Measurements from ENCODE around the gene JAG2.

JAG2 gene

GRCh38 chr14:105141486-105142281 lies 26.9 kb downstream of the JAG2 start:
- no peak for DNase-seq

- DNase-seq, result no peak
Observed at GRCh38 chr14:105141026-105141425, 27.6 kb downstream of the JAG2 start.

- no peak for DNase-seq
Observed at GRCh38 chr14:105140581-105140980, 28.0 kb downstream of the JAG2 start.

- no peak for DNase-seq
Observed at GRCh38 chr14:105139831-105140239, 28.7 kb downstream of the JAG2 start.

DNA sequence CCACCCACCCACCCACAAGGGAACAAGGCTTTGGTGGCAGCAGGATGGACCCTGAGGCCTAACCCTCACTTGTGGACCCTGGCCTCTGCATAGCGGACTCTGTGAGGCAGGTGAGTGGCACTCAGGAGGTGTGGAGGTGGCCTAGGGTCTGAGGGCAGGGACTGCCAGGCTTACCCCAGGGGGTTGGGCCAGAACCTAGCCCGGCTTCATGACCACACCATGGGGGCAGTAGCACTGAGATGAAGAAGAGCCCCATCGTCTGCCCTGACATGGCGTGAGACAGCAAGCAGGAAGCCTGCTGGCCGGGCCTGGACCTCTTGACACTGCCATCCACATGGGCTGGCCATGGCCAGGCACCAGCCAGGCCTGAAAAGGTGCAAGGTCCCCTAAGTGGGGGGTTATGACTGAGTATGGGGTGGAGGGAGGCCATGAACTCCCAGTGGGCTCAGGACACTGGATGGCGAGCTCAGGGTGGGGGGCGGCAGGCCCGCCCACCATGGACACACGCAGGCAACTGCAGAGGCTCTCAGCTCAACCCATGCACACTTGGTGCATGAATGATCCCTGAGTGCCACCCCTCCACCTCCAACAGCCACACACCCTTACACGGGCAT lies 29.3 kb downstream of the JAG2 start:
- no peak for DNase-seq

DNA sequence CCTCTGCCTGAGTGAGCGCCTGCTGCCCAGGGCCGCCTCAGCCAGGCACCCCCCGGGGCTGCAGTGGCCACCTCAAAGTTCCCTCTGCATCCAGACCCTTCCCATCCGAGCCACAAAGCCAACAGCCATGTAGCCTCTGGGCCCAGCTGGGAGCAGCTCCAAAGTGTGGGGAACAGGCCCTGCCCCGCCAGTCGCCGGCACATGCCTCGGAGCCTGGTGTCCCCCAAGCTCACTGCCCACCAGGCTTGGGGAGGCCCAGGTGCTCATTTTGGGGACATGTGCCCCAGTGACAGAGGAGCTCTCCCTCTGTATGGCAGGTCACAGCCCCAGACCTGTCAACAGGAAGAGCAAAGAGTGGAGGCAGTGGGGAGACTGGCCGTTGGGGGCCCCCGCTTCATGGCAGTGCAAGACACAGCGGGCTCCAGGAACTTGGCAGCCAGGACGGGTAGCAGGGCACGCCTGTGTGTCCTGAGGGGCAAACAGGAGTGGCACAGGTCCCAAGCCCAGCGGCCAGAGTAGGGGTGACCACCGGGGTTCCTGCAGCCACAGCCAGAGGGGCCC lies 29.9 kb downstream of the JAG2 start:
- no peak for DNase-seq

DNA sequence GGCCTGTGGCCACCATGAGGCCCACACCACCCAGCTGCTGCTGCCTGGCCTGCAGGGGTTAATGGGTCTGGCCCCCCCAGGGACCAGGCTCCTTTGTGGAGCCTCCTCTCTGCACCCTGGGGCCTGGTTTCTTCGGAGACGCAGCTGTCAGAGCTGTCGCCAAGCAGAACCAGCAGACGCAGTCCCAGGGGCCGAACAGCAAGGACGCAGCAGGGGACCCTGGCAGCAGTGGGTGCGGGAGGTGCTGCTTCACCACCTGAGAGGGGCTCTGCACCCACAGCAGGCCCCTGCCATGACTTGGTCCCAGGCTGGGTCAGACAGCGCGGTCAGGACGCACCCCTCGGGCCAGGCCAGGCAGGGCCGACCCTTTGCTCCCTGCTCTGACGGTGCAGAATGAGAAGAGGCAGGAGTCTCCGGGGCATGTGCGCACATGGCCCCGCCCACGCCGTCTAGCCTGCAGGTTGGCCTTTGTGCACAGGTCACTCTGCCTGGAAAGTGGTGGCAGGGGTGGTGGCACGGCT lies 30.5 kb downstream of the JAG2 start:
- DNase-seq, result no peak

DNA sequence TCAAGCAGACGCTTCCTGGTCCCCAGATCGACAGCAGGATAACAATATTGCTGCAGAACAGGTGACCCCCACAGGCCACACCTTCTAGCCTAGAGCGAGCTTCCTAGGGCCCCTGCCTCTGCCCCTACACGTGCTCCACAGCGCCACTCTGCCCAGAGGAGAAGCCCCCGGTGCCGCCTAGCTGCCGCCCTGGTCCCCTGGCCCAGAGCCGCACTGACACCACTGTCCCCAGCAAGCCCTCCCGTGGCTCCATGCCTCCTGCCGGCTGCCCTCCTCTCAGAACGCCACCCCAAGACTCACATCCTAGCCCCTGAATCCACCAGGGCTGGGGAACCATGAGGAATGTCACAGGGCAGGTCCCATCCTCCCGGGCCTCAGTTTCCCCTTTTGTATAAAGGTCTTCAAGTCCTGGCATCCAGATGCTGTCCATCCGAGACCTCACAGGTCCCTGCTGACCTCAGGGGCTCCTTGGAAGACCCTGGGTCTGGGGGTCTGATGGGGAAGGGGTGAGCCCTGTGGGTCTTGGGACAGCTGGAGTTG lies 31.0 kb downstream of the JAG2 start:
- no peak for DNase-seq

DNA sequence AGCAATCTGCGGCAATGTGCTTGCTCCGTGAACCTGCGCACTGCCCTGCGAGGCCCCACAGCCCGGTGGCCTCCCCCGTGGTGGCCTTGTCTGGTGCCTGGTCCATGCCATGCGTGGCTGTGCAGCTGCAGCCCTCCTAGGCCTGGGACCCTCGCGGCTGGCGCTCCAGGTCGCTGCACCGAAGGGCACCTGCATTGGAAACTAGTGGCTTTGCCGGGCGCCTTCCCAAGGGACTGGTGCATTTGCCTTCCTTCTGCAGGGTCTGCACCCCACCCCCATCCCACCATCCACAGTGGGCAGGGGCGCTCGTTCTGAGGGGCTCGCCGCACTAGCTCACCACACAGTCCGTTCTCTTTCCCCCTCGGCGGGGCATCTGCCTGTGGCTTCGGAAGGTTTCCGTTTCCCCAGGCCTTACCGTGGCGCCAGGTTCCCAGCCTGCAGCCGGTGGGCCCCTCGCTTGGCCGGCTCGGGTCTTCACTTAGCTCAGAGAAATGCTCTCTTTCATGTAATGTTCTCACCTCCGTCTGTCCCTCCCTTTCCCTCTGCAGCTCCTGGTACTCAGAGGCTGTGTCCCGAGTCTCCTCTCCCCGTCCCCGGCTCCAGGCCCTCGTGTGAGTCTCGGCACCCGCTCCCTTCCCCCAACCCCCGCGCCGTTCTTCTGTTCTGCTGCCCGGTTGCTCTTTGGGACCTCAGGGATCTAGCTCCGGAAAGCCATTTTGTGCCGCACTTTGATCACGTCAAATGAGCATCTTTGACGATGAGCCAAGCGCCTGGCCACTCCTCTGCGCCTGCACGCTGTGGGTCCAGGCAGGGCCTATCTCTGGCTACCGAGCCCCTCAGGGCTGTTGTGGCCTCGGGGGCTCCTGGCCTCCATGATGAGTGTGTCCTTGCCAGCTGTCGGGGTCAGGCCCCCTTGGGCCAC lies 31.9 kb downstream of the JAG2 start:
- no peak for DNase-seq

GRCh38 chr14:105135700-105136395 lies 32.7 kb downstream of the JAG2 start:
- DNase-seq, result no peak

GRCh38 chr14:105132921-105133654 lies 35.5 kb downstream of the JAG2 start:
- no peak for DNase-seq

- DNase-seq, result no peak
Observed at GRCh38 chr14:105131241-105131640, 37.3 kb downstream of the JAG2 start.

GRCh38 chr14:105128059-105128458 lies 40.5 kb downstream of the JAG2 start:
- DNase-seq, result no peak

- no peak for DNase-seq
Observed at GRCh38 chr14:105126981-105127329, 41.6 kb downstream of the JAG2 start.

DNA sequence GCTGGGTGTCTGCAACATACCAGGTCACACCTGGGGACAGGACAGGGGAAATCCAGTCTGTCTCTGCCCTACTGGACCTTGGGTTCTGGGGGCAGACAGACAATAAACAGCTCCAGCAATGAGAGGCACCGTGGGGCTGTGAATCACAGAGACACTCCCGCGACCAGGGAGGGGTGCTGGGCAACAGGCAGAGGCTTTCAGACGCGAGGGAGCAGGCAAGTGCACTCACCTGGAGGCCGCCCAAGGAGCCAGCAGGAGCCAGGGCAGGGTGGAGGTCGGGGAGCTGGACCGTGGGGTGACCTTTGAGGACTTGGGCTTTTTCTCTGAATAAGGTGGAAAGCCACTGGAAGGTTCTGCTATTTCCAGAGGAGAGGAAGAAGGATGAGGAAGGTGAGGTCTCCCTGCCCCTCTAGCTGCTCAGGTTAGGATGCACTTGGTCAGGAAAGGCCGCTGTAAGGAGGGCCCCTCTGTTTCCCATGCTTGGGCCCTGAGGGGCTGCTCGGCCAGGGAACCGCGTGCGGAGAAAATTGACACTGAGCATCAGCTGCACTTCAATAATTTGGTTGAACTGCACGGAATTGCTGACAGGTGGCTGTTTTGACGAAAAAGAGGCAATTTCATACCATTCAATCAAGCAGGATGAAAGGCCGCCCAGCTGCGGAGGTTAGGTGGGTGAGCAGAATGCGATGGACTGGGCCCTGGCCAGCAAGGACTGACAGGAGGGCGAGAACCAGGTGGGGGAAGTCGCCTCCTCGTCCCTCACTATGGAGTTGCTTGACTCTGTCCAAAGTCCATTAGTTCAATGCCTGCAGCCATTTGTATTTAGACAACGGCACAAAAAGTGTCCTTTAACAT lies 42.2 kb downstream of the JAG2 start:
- no peak for DNase-seq

DNA sequence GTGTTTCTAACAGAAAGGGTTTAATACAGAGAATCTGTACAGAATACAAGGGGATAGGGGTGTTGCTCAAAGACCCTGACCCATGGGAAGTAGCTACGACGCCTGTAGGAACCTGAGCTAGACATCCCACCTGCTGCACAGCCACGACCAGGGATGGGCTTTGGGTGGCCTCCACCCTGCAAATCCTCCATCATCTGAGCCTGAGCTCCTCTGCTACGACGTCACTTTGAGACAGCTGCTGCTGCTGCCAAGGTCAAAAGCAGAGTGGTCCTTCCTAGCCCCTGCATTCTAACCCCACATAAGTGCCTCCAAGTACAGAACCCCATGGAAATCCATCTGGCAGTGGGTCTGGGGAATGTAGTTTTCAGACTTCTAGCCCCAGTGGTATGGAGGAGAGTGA lies 43.8 kb downstream of the JAG2 start:
- DNase-seq, result no peak

DNA sequence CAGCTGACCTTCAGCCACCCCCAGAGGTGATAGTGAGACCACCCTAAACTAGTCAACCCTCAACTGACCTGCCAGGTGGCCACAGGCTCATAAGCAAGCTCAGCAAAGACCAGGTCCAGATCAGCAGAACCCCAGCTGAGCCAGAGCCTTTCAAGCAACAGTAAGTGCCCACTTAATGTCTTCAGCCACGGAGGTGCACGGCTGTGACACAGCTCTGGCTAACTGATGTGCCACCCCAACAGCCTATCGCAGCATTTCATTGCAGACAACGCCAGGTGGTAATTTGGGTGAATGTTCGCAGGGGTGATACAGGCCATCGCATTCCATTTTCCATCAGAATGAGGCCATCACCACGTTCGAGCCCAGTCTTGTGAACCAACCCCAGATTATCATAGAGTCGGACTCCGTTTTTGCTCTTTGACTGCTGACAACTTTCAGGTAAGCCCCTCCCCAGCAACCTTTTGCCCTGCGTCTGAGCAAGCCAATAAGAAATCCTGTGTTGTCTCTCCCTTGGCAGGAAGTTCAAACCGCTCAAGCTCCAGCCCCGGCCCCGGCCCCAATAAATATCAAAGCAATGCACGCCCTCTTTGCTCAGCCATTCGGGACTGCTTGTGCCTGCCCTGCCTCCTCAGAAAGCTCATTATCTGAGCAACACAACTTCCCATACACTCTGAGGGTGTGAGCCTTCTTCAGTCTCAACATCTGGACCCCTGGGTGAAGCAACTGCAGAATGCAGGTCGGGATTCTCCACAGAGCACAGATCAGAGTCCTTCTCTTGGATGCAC lies 44.4 kb downstream of the JAG2 start:
- DNase-seq, result no peak

GRCh38 chr14:105123064-105123665 lies 45.4 kb downstream of the JAG2 start:
- DNase-seq, result peak in 7 of 58 donors; percentile 5 to 38 (median 28)

Data from anterior cingulate cortex (tissue), 58 donors.